ENCODE results near the gene ZKSCAN8.
"Not testable (repeated sequence)": the region's sequence is repeated elsewhere in the genome, so short reads cannot be mapped to it uniquely, and the experiment has no call there.

The ZKSCAN8 gene

GRCh38 chr6:28141500-28142329, at the start of gene ZKSCAN8:
Gene ZKSCAN8, plus strand, starts transcription at chr6:28141883. Its CDS starts 6,525 bp downstream, at chr6:28148408.
- peak; percentile 86 for DNase-seq (ENCODE audit: low read depth)

GRCh38 chr6:28102222-28102621, 39.5 kb upstream of the ZKSCAN8 start:
- DNase-seq (ENCODE audit: low read depth): not testable (repeated sequence)

GRCh38 chr6:28102699-28103098, 39.0 kb upstream of the ZKSCAN8 start:
- DNase-seq (ENCODE audit: low read depth): not testable (repeated sequence)

GRCh38 chr6:28104392-28105244, 37.1 kb upstream of the ZKSCAN8 start:
- peak; percentile 54 for DNase-seq (ENCODE audit: low read depth)

GRCh38 chr6:28105245-28105639, 36.4 kb upstream of the ZKSCAN8 start:
- DNase-seq (ENCODE audit: low read depth): no peak

GRCh38 chr6:28107506-28107905, 34.2 kb upstream of the ZKSCAN8 start:
- no peak for DNase-seq (ENCODE audit: low read depth)

- DNase-seq (ENCODE audit: low read depth): no peak
These were observed 29.7 kb upstream of the ZKSCAN8 start for GRCh38 chr6:28111964-28112363.

GRCh38 chr6:28115799-28116198, 25.9 kb upstream of the ZKSCAN8 start:
- DNase-seq (ENCODE audit: low read depth): no peak

- no peak for DNase-seq (ENCODE audit: low read depth)
These were observed 24.2 kb upstream of the ZKSCAN8 start for GRCh38 chr6:28117386-28118050.

GRCh38 chr6:28118217-28118616, 23.5 kb upstream of the ZKSCAN8 start:
- no peak for DNase-seq (ENCODE audit: low read depth)

GRCh38 chr6:28121876-28122275, 19.8 kb upstream of the ZKSCAN8 start:
- DNase-seq (ENCODE audit: low read depth): no peak

- DNase-seq (ENCODE audit: low read depth): not testable (repeated sequence)
These were observed 19.4 kb upstream of the ZKSCAN8 start for GRCh38 chr6:28122283-28122682.

- DNase-seq (ENCODE audit: low read depth): no peak
These were observed 17.2 kb upstream of the ZKSCAN8 start, which contains the start of gene ZSCAN16 for GRCh38 chr6:28124350-28124970. Gene ZSCAN16, plus strand, starts transcription at chr6:28124609. Its CDS starts 835 bp downstream, at chr6:28125444.

- no peak for DNase-seq (ENCODE audit: low read depth)
These were observed 16.7 kb upstream of the ZKSCAN8 start for GRCh38 chr6:28124971-28125353.

- no peak for DNase-seq (ENCODE audit: low read depth)
These were observed 16.3 kb upstream of the ZKSCAN8 start for GRCh38 chr6:28125401-28125800.

- DNase-seq (ENCODE audit: low read depth): no peak
These were observed 7.7 kb upstream of the ZKSCAN8 start for GRCh38 chr6:28134015-28134414.

GRCh38 chr6:28134716-28135115, 7.0 kb upstream of the ZKSCAN8 start:
- DNase-seq (ENCODE audit: low read depth): no peak

- no peak for DNase-seq (ENCODE audit: low read depth)
These were observed 6.3 kb upstream of the ZKSCAN8 start for GRCh38 chr6:28135393-28135792.

- DNase-seq (ENCODE audit: low read depth): peak; percentile 77
These were observed 4.8 kb upstream of the ZKSCAN8 start for GRCh38 chr6:28136585-28137504.

GRCh38 chr6:28137505-28137981, 4.1 kb upstream of the ZKSCAN8 start:
- DNase-seq (ENCODE audit: low read depth): no peak
